Placental epithelial cell (primary cell): ENCODE measurements around the gene INCA1. TPM values are rescaled to one million over a fixed set of nuclear protein-coding genes. Genes with fewer than 3 reads are reported as not detected.

Experiments
- small RNA-seq: library from RNA; depleted of rRNA; stranded (forward); fragments of <200 nt; gene quantifications from one replicate; pipeline ENCODE3, GENCODE V24; 2012
- total RNA-seq: library from RNA; depleted of rRNA; stranded (reverse); fragments of >200 nt; gene quantifications from 2 replicates; pipeline ENCODE4 v1.2.3, GENCODE V29; 2012

INCA1 gene, protein sequence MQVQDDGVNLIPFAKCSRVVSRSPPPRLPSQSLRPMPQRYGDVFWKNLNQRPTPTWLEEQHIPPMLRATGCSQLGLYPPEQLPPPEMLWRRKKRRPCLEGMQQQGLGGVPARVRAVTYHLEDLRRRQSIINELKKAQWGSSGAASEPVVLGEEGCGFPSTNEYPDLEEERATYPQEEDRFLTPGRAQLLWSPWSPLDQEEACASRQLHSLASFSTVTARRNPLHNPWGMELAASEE
- total RNA-seq, result 0.43 and 1.6 TPM in 2 replicates

DNA sequence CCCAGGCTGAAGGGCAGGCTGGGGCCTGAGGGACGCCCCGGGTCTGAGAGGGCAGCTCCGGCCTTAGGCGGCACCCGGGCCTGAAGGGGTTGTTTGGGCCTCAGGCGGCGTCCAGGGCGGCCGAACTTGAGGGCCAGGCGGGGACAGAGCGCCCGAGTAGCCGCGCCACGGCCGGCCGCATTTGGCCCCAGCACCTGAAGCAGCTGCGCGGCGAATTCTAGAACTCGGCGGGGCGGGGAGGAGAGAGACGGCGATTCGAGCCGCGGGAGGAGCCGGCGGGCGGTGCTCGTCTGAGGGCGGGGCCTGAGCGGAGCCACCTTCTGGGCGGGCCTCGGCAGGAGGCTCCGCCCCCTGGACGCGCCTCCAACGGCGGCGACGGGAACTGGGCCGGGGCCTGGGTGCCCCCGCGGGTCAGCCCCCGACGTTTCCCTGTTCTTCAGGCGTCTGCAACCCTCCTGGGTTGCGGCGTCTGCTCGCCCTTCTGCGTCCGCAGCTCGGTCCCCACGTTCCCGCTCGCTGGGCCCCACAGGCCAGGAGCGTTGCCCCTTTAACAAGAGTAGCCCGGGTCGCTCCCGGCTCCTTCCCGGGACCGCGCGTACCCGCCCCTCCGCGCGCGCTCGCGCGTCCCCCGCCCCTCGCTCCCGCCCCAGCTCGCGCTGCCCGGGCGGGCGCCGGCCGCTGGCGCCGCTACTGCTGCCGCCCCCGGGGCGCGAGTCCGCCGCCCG lies at the start of gene INCA1, which contains the start of gene KIF1C:
Gene INCA1 (minus strand): TSS at position 221 of the 725 bp plus-strand sequence. CDS start 3,085 bp downstream, outside the sequence.
Gene KIF1C (plus strand): TSS at position 649 of the 725 bp plus-strand sequence. CDS start 2,297 bp downstream, outside the sequence.

DNA sequence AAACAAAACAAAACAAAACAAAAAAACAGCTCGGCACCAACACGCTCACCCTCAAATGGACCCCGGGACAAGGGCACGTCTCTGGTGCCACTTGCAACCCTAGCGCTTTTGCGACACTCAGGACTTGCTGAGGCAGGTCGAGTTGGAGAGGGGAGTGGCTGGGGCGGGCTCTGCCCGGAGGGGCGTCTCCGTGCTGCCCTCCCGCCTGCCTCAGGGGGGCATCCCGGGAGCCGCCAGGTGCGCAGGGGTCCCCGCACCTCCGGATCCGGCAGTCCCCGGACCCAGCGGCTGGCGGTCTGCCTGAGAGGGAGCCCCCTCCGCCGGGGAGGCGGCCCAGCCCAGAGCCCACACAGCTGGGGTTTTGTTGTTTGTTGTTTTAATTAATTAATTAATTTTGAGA lies 38.0 kb upstream of the INCA1 start, which contains the start of gene SLC52A1:
Gene SLC52A1 (minus strand): TSS at position 112 of the 400 bp plus-strand sequence. CDS start 820 bp downstream, outside the sequence.

DNA sequence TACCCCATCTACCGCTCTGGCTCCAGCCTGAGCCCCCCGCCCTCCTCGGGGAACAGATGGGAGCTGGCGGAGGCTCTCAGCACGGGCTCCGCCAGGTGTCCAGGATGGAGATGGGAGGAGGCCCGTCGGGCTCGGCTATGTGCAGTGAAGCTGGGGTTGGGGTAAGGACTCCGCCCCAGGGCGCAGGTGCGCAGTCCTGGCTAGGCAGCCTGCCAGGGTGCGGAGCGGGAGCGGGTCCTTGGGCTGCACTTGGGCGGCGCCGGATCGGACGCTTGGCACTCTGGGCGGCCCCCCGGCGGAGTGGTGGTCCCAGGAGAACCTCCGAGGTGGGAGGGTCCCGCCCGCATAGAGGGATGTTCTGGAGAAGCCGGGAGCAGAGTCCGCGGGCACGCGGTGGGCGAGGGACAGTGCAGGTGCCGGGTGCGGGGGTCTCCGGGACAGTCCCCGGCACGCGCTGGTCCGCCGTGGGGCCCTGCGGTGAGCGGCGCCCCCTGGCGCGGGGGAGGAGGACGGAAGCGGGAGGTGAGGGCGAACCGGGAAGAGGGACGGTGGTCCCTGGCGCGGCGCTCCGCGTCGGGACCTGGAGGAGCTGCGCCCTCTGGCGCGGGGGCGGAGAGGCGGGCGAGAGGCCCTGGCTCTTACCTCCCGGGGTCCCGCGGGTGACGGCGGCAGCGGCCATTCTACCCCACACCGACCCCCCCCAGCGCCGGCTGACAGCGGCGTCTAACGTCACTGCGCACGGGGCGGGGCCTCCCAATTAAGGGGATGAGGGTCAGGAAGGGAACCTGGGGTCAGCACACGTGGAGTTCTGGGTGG lies 10.2 kb downstream of the INCA1 start, which contains the start of gene CAMTA2:
Gene CAMTA2 (minus strand): TSS at position 725 of the 816 bp plus-strand sequence. CDS start 1,453 bp downstream, outside the sequence.

DNA sequence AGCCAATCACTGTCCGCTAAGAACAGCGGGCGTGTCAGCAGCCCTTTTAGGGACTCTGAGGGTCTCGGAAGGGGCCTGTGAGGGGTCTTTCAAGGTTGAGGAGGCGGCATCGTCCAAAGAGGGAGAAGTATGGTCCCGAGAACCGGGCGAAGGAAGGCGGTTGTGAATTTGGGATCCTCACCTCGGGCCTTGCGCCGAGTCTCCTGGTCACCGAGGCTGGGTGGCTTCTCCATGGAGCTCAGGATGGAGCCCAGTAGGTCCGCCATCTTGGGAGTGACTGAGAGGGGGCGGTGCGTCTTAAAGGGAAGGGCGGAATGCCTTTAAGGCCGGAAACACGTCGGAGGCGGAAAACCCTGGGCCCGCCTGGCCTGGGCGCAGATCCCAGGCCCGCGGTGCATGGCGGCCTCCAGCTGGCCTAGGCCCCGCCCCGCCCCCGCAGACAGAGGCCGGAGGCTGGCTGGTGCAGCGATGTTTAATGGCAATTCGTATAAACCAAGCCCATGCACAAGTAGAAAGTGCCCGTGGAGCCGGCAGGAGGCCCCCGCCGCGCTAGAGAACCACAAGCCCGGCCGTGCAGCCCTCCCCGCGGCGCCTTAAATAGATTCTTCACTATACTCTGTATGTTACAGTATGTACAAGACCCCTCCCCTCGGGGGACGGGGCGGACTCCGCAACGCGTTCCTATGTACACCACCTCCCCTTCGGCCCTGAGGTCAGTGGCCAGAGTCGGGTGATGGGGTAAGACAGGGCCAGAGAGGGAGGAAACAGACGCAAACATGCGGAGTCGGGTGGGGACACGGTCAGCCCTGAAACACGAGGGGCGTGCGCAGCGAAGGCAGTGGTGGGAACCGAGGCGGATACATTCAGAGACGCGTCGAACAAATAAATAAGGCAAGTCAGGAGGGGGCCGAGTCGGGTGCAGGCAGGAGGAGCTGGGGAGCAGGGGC lies 29.5 kb downstream of the INCA1 start, which contains the start of gene SPAG7:
Gene SPAG7 (minus strand): TSS at position 279 of the 947 bp plus-strand sequence. CDS start 13 bp downstream, at position 266.

DNA sequence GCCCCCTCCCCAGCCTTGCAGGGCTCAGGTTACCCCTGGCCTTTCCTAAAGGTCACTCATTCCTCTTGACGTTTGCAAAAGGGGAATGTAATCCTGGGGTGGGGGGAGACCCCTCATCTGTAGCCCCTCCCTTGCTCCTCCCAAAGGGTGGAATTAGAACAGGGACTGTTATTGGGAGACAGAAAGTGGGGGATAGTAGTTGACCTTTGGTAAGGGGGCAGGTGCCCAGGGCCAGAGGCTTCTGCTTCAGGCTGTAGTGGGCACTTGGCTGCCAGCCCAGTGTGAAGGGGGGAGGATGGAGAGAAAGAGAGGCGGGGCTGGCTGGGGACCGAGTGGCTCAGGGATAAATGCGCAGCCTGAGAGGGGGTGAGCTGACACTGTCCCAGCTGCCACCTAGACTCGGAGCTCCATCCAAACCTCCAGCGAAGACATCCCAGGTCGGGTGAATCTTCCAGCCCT lies 46.5 kb downstream of the INCA1 start, which contains the start of gene ENO3:
Gene ENO3 (plus strand): TSS at position 374 of the 459 bp plus-strand sequence. CDS start 711 bp downstream, outside the sequence.

DNA sequence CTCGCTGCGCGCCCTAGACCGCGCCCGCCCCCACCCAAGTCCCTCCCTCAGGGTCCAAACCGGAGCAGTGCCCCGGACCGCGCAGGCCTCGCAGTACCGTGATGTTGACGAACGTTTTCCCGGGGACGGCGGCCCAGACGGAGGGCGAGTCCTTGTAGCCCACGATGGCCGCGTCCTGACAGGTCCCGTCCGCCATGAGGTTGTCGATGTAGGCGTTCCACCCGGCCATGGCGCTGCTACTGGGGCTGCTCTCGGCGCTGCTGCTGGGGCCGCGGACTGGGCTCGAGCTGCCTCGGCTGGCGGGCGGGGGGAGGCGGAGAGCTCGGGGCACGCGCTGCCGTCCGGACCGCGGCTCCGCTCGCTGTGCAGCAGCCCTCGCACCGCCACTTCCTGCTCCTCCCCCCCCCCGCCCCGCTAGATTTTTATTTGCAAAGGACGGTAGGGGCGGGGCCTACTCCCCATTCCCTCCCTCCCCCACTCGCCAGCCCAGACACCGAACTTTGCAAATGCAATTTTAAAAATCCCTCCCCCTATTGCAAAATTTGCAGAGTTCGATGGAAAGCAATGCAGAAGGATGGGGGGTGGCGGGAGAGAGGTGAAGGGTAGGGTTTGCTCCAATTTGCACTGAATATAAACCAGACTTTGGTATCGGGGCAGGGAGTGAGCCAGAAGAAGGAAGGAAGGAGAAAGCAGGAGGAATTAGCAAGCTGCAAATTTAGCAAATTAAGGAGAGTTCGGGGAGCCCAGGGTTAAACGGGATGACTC lies 49.0 kb downstream of the INCA1 start, which contains the start of gene PFN1:
Gene PFN1 (minus strand): TSS at position 365 of the 765 bp plus-strand sequence. CDS start 136 bp downstream, at position 229.

DNA sequence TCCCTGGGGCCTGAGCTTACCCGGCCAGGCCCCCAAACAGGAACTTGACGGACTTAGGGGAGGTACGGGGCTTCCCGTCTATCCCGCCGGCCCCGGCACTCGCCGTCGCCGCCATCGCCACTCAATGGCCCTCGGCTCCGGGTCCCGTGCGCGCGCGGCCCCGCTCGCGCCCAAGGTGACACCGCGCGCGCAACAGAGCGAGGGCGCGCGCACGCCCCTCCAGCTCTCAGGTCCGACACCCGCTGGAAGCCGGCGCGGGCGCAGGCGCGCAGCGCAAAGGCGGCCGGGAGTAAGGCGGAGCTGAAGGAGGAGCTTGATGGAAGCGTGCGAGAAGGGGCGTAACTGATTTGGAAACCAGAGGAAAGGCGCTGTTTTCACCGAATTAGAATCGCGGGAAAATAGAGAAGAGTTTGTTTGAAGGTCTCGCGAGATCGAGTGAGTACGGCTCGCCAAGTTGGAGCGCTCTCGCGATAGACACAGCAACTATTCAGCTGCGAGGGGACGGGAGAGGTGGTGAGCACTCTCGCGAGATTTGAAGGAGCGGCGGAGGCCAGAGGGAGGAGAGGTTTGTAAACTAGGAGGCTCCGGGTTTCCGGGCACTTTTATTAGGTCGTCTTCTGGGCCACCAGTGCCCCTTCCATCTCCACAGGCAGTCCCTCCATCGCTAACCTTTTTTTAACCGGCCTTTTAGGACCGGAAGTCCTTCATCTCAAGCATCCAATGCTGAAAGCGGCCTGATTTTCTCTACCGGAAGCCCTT lies 57.3 kb downstream of the INCA1 start, which contains the start of the genes RNF167 and SLC25A11:
Gene RNF167 (plus strand): TSS at position 473 of the 759 bp plus-strand sequence. CDS start 642 bp downstream, outside the sequence.
Gene SLC25A11 (minus strand): TSS at position 251 of the 759 bp plus-strand sequence. CDS start 136 bp downstream, at position 115.

Small RNAs within 50 kb of the gene (small RNA-seq; reads per million reads assigned to genes)
- gene MIR6864 (0.49 reads per million, percentile 26 among the genes with 10 or more reads in this experiment), gene MIR6865 (0.75 reads per million, percentile 45 among the genes with 10 or more reads in this experiment)

Other genes starting within 250 kb of the INCA1 start
- gene TM4SF5, start 225.6 kb downstream of the INCA1 start, total RNA-seq, result not detected in 2 replicates
- 0.33 TPM in 1 of 2 replicates, not detected in the other for gene VMO1, start 211.2 kb downstream of the INCA1 start, total RNA-seq
- 0.79 TPM in 1 of 2 replicates, not detected in the other for gene GLTPD2, start 208.6 kb downstream of the INCA1 start, total RNA-seq
- gene PSMB6, start 201.4 kb downstream of the INCA1 start, total RNA-seq, result 78.5 and 282 TPM in 2 replicates
- gene PLD2, start 190.4 kb downstream of the INCA1 start, total RNA-seq, result 54.9 and 100 TPM in 2 replicates
- 69.8 and 90.7 TPM in 2 replicates for gene MINK1, start 164.2 kb downstream of the INCA1 start, total RNA-seq
- 32.5 and 48.7 TPM in 2 replicates for gene C17orf107, start 98.0 kb downstream of the INCA1 start, total RNA-seq
- 0.87 and 1.6 TPM in 2 replicates for gene CHRNE, start 94.4 kb downstream of the INCA1 start, total RNA-seq
- not detected in 2 replicates for gene GP1BA, start 65.2 kb downstream of the INCA1 start, total RNA-seq
- 49.5 and 65.2 TPM in 2 replicates for gene SLC25A11, start 57.5 kb downstream of the INCA1 start, total RNA-seq
- 38.5 and 60.9 TPM in 2 replicates for gene RNF167, start 57.3 kb downstream of the INCA1 start, total RNA-seq
- 275 and 588 TPM in 2 replicates for gene PFN1, start 49.0 kb downstream of the INCA1 start, total RNA-seq
- 3.7 and 8.2 TPM in 2 replicates for gene ENO3, start 46.4 kb downstream of the INCA1 start, total RNA-seq
- 34.9 and 68.7 TPM in 2 replicates for gene SPAG7, start 29.7 kb downstream of the INCA1 start, total RNA-seq
- 10.2 and 12.5 TPM in 2 replicates for gene CAMTA2, start 9.8 kb downstream of the INCA1 start, total RNA-seq
- 40.8 and 63.3 TPM in 2 replicates for gene KIF1C, start 428 bp upstream of the INCA1 start, total RNA-seq
- gene SLC52A1, start 37.9 kb upstream of the INCA1 start, total RNA-seq, result 0.33 TPM in 1 of 2 replicates, not detected in the other
- gene ZFP3, start 80.9 kb upstream of the INCA1 start, total RNA-seq, result 3.1 and 4.4 TPM in 2 replicates
- 3.4 and 12.6 TPM in 2 replicates for gene ZNF232, start 114.4 kb upstream of the INCA1 start, total RNA-seq
- 0.11 and 6.7 TPM in 2 replicates for gene USP6, start 118.5 kb upstream of the INCA1 start, total RNA-seq
- gene ZNF594, start 194.3 kb upstream of the INCA1 start, total RNA-seq, result 8.6 and 13.0 TPM in 2 replicates
- gene SCIMP, start 237.3 kb upstream of the INCA1 start, total RNA-seq, result not detected in 2 replicates